GM21619 (cell line): ENCODE measurements around the gene RPS19.

Experiments used
- ATAC-seq: cut with Tn5 transposase; IDR thresholded peaks from one replicate; pipeline ENCODE4 v1.9.1; 2021; ENCODE audit not compliant: unreplicated experiment

Gene RPS19

GRCh38 chr19:41877916-41878905, 18.2 kb downstream of the RPS19 start:
- no peak for ATAC-seq

- ATAC-seq: no peak
Measured at GRCh38 chr19:41879080-41879479, 19.0 kb downstream of the RPS19 start.

GRCh38 chr19:41879670-41880328, 19.7 kb downstream of the RPS19 start:
- ATAC-seq: no peak

GRCh38 chr19:41880329-41880708, 20.3 kb downstream of the RPS19 start:
- ATAC-seq: no peak

- no peak for ATAC-seq
Measured at GRCh38 chr19:41882568-41883462, 22.8 kb downstream of the RPS19 start, which contains the start of gene ARHGEF1. TSS of gene ARHGEF1 (plus strand) at chr19:41883184. CDS start at chr19:41888083, 4,899 bp downstream.

- ATAC-seq: no peak
Measured at GRCh38 chr19:41883463-41883820, 23.4 kb downstream of the RPS19 start.

GRCh38 chr19:41883821-41884733, 24.0 kb downstream of the RPS19 start:
- peak; percentile 65 for ATAC-seq

GRCh38 chr19:41886761-41887710, 27.0 kb downstream of the RPS19 start:
- ATAC-seq: peak; percentile 26

- no peak for ATAC-seq
Measured at GRCh38 chr19:41887711-41888382, 27.8 kb downstream of the RPS19 start.

- no peak for ATAC-seq
Measured at GRCh38 chr19:41888926-41889325, 28.9 kb downstream of the RPS19 start.

GRCh38 chr19:41889896-41890295, 29.8 kb downstream of the RPS19 start:
- ATAC-seq: no peak

GRCh38 chr19:41890936-41891335, 30.9 kb downstream of the RPS19 start:
- ATAC-seq: no peak

GRCh38 chr19:41892173-41892902, 32.3 kb downstream of the RPS19 start:
- ATAC-seq: no peak

- no peak for ATAC-seq
Measured at GRCh38 chr19:41893899-41894298, 33.8 kb downstream of the RPS19 start.

- no peak for ATAC-seq
Measured at GRCh38 chr19:41894350-41894749, 34.3 kb downstream of the RPS19 start.

GRCh38 chr19:41895745-41896580, 35.9 kb downstream of the RPS19 start:
- no peak for ATAC-seq

GRCh38 chr19:41896581-41896942, 36.5 kb downstream of the RPS19 start:
- ATAC-seq: no peak
